Fibroblast of the aortic adventitia (primary cell): ENCODE data around the gene TBC1D9B. TPM values are rescaled to one million over a fixed set of nuclear protein-coding genes. Genes with fewer than 3 reads are reported as not detected.
A peak's percentile ranks its signal among the peaks of the same experiment; 100 is the strongest.

Source experiments
- DNase-seq: peaks from one replicate; pipeline ENCODE4 v3.0.0-alpha.2; 2010; ENCODE audit warnings: low read depth
- H3K4me3 ChIP-seq: 2 replicates; pipeline ENCODE4 v1.5.1; 2011; ENCODE audit warnings: low read depth, mild to moderate bottlenecking, control low read depth, low read length, moderate library complexity
- total RNA-seq: library from RNA; depleted of rRNA; stranded (reverse); fragments of >200 nt; gene quantifications from 2 replicates; pipeline ENCODE4 v1.2.3, GENCODE V29; 2012; ENCODE audit warnings: low replicate concordance
- TF ChIP-seq, protein P1 (sequence below): IDR thresholded peaks from 2 replicates; pipeline ENCODE4 v1.5.1; 2011; ENCODE audit warnings: mild to moderate bottlenecking, low read length, control low read depth, inconsistent platforms; ENCODE audit not compliant: insufficient read depth

Gene TBC1D9B
- total RNA-seq, 1 donor: 70.9 TPM

DNA sequence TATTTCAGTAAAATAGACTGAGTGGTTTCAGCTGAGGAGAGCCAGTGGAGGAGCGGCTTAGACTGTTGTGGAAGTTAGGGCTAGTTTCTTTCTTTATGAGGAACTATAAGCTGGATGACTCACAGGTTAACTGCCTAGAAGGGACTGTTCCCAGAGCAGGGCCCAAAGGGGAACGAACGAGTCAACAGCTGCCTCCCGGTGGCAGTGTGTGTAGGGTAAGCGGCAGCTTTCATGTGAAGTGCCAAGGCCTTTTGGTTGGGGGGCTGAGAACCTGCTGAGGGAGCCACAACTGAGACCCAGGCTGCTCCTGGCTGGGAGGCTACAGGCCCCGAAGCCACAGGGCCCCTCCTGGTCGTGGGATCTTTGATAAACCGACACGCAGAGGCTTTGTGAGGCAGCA, 80.0 kb downstream of the TBC1D9B start:
- peak overlapping the region; percentile 9 for H3K4me3 ChIP-seq
- TF ChIP-seq, protein P1, sequence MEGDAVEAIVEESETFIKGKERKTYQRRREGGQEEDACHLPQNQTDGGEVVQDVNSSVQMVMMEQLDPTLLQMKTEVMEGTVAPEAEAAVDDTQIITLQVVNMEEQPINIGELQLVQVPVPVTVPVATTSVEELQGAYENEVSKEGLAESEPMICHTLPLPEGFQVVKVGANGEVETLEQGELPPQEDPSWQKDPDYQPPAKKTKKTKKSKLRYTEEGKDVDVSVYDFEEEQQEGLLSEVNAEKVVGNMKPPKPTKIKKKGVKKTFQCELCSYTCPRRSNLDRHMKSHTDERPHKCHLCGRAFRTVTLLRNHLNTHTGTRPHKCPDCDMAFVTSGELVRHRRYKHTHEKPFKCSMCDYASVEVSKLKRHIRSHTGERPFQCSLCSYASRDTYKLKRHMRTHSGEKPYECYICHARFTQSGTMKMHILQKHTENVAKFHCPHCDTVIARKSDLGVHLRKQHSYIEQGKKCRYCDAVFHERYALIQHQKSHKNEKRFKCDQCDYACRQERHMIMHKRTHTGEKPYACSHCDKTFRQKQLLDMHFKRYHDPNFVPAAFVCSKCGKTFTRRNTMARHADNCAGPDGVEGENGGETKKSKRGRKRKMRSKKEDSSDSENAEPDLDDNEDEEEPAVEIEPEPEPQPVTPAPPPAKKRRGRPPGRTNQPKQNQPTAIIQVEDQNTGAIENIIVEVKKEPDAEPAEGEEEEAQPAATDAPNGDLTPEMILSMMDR: no peak
- DNase-seq: no peak

DNA sequence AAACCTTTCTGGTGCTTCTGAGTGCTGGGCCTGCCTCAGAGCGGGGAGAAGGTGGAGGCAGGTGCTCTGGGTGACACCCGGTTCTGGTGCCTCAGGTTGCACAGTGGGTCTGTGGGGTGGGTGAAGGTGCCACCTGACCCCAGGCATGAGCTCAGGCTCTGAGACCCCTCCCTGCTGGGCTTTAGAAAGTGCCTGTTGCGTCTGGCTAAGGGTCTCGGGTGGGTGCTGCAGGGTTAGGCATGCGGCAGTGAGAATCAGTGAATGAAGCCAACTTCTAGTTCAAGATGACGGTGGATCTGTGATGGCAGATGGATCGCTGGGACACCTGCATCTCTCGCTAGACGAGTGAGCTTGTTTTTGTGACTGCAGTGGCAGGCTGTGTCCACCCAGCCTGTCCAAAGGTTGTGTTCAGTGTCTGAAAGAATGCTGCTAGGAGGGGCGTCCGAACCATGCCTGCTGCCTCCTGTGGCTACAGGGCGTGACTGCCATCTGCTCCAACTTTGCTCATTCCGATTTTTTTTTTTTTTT, 82.0 kb downstream of the TBC1D9B start:
- peak; percentile 36 for DNase-seq
- peak overlapping the region; percentile 95 for H3K4me3 ChIP-seq
- TF ChIP-seq, protein P1: no peak

DNA sequence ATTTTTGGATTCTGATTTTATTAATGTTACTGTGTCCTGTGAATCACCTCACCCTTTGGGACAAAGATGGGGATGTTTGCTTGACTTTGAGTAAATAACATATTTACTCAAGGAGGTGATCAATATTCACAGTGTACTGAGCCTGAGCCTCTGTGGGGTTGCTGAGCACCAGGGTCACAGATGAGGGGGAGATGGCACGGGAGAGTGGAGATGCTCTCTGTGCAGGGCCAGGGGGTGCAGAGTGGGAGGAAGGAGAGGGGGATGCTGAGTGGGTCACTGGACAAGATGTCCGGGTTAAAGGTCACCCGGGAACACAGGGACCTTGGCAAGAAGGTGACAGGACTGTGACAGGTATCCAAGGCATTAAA, 83.0 kb downstream of the TBC1D9B start:
- TF ChIP-seq, protein P1: no peak
- peak overlapping the region; percentile 95 for H3K4me3 ChIP-seq
- no peak for DNase-seq

DNA sequence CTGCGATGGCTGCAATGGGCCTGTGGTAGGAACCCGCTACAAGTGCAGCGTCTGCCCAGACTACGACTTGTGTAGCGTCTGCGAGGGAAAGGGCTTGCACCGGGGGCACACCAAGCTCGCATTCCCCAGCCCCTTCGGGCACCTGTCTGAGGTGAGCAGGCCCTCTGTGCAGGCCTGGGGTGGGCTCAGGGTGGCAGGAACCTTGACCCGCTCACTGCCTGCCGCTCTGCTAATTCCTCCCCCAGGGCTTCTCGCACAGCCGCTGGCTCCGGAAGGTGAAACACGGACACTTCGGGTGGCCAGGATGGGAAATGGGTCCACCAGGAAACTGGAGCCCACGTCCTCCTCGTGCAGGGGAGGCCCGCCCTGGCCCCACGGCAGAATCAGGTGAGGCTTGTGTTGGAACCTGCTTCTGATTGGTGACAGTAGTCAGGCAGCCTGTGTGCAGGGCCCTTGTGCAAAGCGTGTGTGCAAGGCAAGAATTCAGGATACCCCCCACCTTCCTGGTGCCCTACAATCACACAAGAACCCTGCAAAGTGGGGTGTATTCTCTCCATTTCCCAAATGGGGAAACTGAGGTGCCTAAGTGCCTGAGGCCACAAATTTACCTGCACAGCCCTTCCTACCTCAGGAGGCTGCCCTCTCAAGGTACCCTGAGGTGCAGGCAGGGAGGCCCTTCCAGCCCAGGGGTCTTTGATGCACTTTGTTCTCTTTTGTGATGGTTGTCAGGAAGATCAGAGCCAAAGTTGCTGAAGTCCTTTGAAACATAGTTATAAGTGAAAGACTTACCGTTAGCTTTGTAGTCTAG, 83.6 kb downstream of the TBC1D9B start:
- TF ChIP-seq, protein P1: no peak
- peak overlapping the region; percentile 95 for H3K4me3 ChIP-seq
- peak; percentile 7 for DNase-seq

DNA sequence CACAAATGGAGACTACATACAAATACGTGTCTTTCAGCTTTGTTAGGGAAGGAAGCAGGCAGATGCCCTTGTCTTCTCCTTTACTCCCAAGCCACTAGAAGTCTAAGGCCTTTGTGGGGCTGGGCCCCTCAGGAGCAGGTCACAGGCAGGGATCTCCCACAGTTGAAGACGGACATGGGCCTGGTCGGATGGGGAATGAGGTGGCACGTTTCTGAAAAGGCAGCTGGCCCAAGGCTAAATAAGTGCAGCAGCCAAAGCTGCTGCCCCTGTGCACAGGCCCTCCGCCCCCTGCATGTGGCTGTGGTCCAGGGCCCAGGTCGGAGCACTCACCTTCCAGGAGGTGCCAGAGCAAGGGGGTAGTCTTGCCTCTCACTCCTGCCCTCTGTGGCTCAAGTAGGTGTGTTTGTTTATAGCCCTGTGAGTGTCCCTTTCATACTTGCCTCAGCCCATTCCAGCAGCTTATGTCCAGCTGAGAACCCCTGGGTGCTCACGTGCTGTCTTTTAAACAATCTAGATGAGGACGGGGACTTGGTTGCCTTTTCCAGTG, 85.2 kb downstream of the TBC1D9B start:
- DNase-seq: no peak
- H3K4me3 ChIP-seq: peak overlapping the region; percentile 95
- TF ChIP-seq, protein P1: no peak

DNA sequence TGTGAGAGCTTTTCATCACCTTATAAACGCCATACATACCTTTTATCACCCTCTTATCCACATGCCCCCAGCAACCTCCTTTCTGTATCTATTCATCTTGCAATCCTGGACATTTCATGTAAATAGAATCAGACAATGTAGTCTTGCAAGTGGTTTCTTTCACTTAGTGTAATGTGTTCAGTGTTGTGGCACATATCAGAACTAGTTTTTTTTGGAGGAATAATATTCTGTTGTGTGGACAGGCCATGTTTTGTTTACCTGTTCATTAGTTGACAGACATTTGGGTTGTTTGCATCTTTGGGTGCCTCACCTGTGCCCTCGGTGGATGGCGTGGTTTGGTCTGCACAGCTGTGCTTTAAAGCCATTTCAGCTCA, 85.7 kb downstream of the TBC1D9B start:
- TF ChIP-seq, protein P1: no peak
- DNase-seq: no peak

More for the DNA sequence above, 85.7 kb downstream of the TBC1D9B start:
- peak overlapping the region; percentile 95 for H3K4me3 ChIP-seq
